Stromal cell of bone marrow (primary cell): ENCODE results near the gene MOB3A.

Experiments used
- DNase-seq: peaks from one replicate; pipeline ENCODE4 v3.0.0-alpha.2; 2012; ENCODE audit warnings: low read depth

MOB3A gene

GRCh38 chr19:2033115-2033824, 62.9 kb downstream of the MOB3A start:
- DNase-seq, result no peak

GRCh38 chr19:2032296-2032941, 63.7 kb downstream of the MOB3A start:
- peak; percentile 88 for DNase-seq

- DNase-seq, result peak; percentile 88
Measured at GRCh38 chr19:2027361-2027760, 68.8 kb downstream of the MOB3A start.

GRCh38 chr19:2026770-2027169, 69.4 kb downstream of the MOB3A start:
- DNase-seq, result no peak

- no peak for DNase-seq
Measured at GRCh38 chr19:2022289-2022688, 73.8 kb downstream of the MOB3A start.

- DNase-seq, result no peak
Measured at GRCh38 chr19:2021453-2022140, 74.5 kb downstream of the MOB3A start.
